CD4-positive, alpha-beta T cell treated with Interferon gamma for 1 hour (primary cell): ENCODE measurements around the gene SLC35C1.
"Not testable (repeated sequence)": the region's sequence is repeated elsewhere in the genome, so short reads cannot be mapped to it uniquely, and the experiment has no call there.

Source experiments
- DNase-seq: peaks from one replicate; pipeline ENCODE4 v3.0.0-alpha.2; 2020

The SLC35C1 gene

GRCh38 chr11:45791524-45791923, 13.4 kb upstream of the SLC35C1 start:
- DNase-seq: no peak

- no peak for DNase-seq
Measured at GRCh38 chr11:45794169-45794568, 10.8 kb upstream of the SLC35C1 start.

- no peak for DNase-seq
Measured at GRCh38 chr11:45795379-45795778, 9.6 kb upstream of the SLC35C1 start.

GRCh38 chr11:45796461-45796861, 8.5 kb upstream of the SLC35C1 start:
- DNase-seq: no peak

- no peak for DNase-seq
Measured at GRCh38 chr11:45798793-45799441, 6.0 kb upstream of the SLC35C1 start.

- DNase-seq: no peak
Measured at GRCh38 chr11:45799562-45799961, 5.4 kb upstream of the SLC35C1 start.

- no peak for DNase-seq
Measured at GRCh38 chr11:45800261-45800660, 4.7 kb upstream of the SLC35C1 start.

GRCh38 chr11:45801723-45802315, 3.1 kb upstream of the SLC35C1 start:
- DNase-seq: no peak

- no peak for DNase-seq
Measured at GRCh38 chr11:45802531-45803317, 2.2 kb upstream of the SLC35C1 start.

GRCh38 chr11:45803971-45804760, 783 bp upstream of the SLC35C1 start:
- peak; percentile 48 for DNase-seq

GRCh38 chr11:45805305-45806071, 539 bp downstream of the SLC35C1 start:
- no peak for DNase-seq

GRCh38 chr11:45806072-45806933, 1.4 kb downstream of the SLC35C1 start:
- DNase-seq: no peak

GRCh38 chr11:45806937-45807791, 2.2 kb downstream of the SLC35C1 start:
- no peak for DNase-seq

- no peak for DNase-seq
Measured at GRCh38 chr11:45807792-45808238, 2.9 kb downstream of the SLC35C1 start.

GRCh38 chr11:45808427-45808826, 3.5 kb downstream of the SLC35C1 start:
- DNase-seq: not testable (repeated sequence)

- no peak for DNase-seq
Measured at GRCh38 chr11:45809456-45810395, 4.8 kb downstream of the SLC35C1 start.

- no peak for DNase-seq
Measured at GRCh38 chr11:45810431-45811108, 5.6 kb downstream of the SLC35C1 start.

GRCh38 chr11:45811109-45811435, 6.1 kb downstream of the SLC35C1 start:
- DNase-seq: no peak
